Glomerular endothelial cell (primary cell): Measurements from ENCODE around the gene ADAM23. TPM values are rescaled to one million over a fixed set of nuclear protein-coding genes. Genes with fewer than 3 reads are reported as not detected.

Experiments
- DNase-seq: peaks from one replicate; pipeline ENCODE4 v3.0.0-alpha.2; 2011; ENCODE audit warnings: low read depth, low spot score; ENCODE audit errors: extremely low read depth
- total RNA-seq: library from RNA; depleted of rRNA; stranded (reverse); fragments of >200 nt; gene quantifications from 2 replicates; pipeline ENCODE4 v1.2.3, GENCODE V29; 2015

Gene ADAM23
- total RNA-seq, 1 donor from 2014 or later = 9.9 TPM

DNA sequence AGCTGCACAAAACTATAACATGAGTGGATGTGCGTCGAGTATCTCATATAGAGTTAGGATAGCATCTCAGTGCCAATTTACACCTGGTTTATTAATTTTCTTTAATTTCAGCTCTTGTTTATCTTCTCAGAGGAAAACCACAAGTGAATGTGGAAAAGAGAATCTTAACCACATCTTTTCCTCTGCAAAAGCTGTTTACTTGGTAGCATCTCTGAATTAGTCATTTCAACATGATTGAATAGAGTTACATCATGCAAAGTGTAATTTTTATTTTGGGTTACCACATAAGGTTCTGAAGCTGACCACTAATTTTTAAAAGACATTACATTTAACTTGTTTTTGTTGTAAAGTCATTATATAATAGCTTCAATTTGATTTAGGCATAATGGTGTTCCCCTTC lies 115.2 kb downstream of the ADAM23 start:
- DNase-seq = no peak

DNA sequence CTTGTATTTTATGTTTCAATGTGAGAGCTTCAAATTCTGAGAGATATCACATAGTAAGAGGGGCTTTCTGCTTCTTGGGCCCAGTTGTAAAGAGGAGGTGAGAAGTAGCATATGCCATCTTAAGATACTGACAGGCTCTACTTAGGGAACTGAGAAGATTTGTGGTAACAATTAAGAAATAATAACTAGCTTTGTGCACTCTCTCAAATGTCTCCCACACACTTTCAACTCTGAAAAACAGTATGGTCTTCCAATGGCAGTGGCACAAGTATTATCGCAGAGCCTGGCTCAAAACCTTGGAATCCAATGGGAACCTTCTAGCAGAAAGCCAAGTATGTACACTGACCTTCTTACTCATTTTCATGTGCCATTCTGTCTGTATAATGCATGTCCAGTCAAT lies 118.6 kb downstream of the ADAM23 start:
- DNase-seq = no peak

DNA sequence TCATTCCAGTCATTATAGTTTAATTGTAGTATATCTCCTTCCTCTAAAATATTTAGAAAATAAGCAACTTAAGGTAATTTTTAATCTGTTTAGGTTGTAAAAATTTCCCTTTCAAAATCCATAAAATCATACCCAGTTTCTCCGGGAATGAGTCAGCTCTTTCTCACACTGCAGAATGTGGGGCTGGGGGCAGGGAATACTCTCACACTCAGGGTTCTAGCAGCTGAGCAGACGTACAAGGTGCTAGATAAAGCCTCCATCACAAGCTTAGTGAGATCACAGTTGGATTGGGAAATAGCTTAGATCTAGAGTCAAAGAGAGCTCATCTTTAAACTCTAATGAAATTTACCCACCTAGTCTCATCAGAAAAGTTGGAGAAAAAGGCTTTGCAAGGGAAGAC lies 119.0 kb downstream of the ADAM23 start:
- no peak for DNase-seq

DNA sequence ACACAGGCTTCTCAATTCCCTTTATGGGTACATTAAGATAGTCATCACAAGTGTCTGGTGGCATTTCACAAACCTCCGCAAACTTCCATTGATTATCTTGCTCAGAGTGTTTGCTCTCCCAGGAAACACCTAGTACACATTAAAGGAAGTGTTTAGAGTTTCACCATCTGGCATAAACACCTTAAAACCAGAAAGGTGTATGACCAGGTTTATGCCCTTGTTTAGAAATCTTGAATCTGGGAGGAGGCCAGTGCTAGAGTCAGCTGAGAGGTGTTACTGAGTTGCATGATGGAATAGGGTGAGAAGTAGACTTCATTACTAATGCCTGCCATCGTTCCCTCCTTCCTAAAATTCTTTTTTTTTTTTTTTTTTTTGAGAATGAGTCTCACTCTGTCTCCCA lies 120.0 kb downstream of the ADAM23 start:
- no peak for DNase-seq

DNA sequence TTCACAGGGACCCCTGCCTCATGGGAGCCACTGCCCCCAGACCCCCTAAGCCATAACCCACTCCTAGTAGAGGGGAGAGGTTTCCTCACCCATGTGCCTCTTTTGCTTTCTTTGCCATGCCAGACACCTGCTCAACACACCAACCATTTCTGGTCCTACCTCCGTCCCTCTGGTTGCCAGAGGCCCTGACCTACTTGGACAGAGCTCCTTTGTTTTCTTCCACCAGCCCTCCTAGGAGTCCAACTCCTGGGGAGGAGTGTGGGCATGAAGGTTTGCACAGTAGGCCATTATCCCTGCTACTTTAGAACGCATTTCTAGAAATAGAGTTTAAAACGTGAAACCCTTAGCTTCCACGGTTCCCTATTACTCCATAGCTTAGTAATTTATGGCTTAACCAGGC lies 122.3 kb downstream of the ADAM23 start:
- DNase-seq = no peak

DNA sequence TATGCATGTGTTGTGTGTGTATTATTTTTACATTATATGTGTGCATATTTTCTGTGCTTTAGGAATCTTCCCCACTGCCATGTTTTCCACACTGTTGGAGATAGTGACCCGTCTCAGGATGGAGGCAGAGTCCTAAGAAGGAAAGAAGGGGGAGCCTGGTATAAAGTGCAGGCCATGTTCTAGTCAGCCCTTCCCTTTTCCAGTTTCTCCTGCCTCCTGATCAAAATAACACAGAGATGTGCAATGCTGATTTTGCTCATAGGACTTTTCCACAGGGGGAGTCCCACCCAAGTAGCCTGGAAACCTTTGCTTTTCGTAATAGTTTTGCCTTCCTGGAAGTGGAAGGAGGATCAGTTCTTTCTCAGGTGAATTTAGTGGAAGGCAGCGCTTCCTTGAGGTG lies 126.1 kb downstream of the ADAM23 start:
- DNase-seq = no peak

DNA sequence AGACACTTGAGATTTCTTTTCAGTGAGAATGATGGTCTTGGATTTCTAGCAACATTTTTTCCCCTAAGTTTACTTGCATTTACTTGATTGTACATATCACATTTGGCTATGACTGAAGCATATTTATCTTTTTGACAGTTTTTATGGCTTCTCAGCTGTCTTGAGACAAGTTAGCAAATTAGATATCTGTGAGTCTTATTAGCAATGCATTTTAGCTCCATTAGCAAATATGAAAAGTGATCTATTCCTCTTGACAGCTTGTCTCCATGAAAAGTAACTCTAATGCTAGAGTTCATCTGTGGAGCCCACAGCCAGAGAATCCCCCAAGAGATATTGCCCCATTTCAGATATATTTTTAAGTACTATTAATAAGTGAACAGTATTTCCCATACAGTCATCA lies 126.9 kb downstream of the ADAM23 start:
- DNase-seq = no peak

DNA sequence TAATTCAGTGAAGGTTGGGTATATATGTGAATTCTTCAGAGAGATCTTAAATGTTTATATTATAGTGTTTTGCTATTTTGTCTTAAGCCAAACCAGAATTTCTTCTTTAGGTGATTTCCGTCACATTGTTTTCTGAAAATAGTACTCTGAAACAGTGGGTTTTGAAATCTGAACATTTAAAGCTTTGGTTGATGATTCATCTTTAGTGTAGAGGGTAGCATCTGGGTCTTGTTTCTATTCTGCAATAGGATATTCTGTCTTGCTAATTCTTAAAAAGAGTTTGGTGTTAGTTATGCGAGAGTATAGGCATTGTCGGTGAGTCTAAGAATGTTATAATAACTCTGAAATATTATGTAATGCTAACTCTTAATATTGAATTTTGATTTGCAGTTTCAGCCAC lies 129.4 kb downstream of the ADAM23 start:
- DNase-seq = no peak

DNA sequence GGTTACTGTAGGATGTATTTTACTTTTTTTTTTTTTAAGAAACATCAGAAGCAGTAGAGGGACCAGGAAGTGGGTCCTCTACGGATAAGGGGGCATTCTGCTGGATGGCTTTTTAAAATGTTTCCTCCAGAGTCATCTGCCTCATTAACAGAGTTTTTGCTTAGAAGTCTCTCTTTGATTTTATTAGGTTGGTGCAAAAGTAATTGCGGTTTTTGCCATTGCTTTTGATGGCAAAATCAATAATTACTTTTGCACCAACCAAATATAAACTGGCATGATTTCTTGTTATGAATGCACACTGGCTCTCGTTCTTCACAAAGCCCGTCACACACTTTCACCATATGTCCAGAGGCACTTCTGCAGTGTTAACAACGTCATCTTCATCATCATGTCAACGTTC lies 130.5 kb downstream of the ADAM23 start:
- DNase-seq = no peak

DNA sequence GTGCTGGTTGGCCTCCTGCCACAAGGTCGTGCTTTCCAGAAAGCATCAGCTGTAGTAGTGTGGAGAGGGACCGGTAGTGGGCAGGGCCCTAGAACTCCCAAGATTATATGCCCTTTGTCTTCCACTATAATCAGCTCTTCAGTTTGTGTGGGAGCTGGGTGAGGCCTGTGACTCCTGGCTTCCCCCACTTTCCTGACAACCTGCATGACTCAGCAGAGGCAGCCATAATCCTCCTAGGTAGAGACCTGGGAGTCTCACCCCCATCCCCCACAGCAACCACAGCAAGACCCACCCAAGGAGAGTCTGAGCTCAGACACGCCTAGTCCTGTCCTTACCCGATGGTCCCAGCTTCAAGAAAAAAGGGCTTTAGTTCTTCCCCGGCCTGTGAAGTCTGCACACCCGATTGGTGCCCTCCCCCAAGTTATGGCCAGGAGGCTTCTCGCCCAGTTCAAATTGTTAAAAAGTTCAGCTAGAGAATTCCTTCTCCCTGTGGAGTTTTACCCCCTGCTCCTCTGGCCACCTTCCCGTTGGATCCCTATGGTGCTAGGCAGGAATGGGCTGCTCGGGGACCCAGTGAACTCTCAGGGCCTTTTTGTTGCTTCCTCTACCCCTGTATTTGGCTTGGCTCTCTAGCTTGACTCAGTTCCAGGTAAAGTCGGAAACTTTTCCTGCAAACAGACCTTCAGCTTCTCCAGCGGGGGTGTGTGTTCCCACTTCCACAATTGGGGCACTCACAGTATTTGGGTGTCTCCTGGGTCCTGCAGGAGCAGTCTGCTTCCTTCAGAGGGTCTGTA lies 141.2 kb downstream of the ADAM23 start:
- no peak for DNase-seq

DNA sequence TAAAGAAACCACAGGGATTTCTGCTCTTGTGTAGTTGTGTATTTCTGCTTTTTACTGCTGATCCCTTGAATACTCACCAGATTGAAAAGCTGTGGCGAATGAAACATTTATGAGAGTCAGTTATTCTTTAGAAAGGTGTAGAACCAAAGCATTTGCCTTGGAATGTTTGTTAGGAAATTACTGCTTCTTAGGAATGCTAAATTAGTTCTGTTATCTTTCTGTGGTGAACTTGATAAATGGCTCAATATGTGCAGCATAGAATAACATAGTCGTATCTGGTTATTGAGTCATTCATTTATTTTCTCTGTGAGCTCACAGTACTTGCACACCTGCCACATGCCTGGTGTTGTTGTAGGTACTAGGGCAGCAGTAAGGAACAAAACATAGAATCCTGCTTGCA lies 142.0 kb downstream of the ADAM23 start:
- no peak for DNase-seq

DNA sequence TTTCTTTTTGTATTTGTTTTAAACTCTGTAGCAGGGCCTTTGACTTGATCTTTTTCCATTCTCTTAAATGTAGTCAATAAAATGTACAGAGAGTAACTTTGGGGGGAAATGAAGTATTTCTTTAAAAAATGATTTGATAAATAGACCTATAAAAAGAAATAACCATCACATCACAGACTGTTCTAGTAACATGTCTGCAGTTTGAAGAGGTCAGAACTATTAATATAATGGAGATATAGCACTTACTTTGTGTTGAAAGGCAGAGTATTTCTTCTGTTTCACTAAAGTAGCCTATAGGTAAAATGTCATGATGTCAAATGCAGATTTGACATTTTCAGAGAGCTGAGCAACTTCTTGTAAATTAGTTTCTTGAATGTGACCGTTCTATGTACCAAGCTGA lies 143.3 kb downstream of the ADAM23 start:
- DNase-seq = no peak

DNA sequence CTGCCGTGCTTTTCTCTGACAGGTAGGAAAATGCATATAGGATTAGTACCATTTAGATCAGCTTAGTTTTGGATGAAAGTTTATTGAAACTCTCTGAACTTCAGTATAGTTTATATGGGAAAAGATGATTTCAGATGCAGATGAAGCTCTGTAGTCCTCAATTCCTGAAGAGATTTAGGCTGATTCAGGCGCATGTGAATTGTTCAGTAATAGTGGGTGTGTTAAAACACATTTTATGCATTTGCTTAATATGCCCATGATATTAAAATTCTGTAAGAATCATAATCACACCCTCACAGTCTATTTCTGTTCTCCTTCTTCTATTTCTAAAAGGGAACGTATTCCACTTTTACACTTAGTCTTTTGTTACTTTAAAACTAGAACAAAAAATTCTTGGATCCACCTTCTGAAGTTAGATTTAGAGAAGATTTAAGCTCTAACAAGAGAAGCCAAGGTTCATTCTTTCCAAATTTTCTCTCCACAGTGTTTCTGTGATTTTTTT lies 154.4 kb downstream of the ADAM23 start:
- DNase-seq = no peak

DNA sequence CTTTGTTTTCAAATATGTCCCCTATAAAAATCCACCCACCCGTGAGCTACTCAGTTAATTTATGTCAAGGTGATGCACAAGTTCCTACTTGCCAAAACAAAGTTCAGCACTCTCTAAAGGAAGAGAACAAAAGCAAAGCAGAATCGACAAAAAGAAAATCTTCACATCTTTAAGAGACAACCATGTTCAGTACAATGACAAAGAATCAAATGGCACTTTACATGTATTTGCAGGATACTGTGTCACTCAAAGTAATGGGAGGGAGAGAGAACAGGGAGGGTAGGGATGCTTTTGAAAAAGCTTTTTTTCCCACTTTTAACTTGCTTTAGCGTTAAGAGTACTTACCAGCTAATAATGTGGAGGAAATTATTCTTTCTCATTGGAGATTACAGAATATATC lies 159.9 kb downstream of the ADAM23 start:
- no peak for DNase-seq

DNA sequence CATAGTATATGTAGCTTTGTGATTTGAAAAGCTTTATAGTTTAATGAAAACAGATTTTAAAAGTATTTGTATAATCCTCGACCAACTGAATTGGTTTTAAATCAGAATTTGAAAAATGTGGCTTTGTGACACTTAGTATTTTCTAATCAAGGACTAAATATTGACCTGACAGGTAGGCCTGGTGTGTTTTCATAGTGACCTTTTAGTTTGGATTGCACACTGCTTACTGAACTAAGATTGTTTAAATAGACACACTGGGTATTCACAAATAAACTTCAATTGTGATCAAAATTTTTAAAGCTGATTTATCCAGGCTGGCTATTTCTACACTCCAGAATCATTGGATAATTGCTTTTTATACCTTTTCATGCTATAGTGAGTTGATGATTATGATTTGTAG lies 167.1 kb downstream of the ADAM23 start:
- no peak for DNase-seq

DNA sequence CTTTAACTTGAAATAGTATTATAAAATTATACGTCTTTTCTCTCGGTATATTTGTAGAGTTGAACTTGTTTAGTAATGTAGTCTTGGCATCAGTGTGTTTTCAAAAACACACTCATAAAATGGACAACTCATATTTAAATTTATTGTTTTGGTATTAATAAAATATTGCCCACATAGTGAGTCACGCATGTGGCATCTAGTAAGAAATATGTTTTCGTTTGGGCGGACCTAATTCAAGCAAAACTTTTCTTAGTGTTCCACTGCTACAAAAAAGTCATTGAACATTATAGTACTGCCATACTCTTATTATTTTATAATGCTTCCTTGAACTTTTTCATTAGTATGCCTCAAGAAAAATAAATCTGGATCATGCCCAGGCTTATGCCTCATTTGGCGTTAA lies 167.9 kb downstream of the ADAM23 start:
- DNase-seq = no peak

DNA sequence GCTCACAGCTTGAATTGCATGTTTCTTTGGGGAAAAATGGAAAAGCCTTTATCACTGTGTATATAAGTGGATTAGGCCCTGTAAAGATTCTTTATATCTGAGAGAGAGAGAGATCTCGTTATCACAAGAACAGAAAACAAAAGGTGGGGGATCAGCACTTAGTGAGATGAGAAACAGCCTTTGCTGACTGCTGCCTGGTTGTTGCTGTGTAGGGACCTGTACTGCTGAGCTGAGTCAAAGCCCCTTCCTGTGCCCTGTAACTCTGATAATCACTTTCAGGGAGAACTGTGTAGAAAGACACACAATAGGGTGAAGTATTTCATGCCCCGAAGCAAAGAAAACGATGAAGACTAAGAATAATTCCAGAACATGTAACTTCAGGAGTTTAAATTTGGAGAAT lies 168.4 kb downstream of the ADAM23 start:
- no peak for DNase-seq

DNA sequence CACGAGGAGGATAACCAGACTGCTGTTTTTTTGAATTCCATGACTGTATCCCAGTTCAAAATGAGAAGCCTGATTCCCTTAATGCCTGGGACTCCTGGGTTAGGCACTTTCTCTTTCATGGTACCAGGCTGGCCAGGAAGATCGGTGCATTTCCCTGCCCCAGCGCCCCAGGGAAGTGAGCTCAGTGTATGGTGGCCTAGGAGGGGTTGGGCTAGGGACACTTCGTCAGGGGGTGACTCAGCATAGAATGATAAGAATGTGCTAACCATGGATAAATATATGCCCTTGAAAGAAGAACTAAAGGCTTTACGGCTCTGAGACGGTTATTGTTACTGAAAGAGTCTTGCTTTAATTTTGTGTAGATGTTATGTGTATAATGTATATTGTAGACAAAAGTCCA lies 171.5 kb downstream of the ADAM23 start:
- DNase-seq = no peak

DNA sequence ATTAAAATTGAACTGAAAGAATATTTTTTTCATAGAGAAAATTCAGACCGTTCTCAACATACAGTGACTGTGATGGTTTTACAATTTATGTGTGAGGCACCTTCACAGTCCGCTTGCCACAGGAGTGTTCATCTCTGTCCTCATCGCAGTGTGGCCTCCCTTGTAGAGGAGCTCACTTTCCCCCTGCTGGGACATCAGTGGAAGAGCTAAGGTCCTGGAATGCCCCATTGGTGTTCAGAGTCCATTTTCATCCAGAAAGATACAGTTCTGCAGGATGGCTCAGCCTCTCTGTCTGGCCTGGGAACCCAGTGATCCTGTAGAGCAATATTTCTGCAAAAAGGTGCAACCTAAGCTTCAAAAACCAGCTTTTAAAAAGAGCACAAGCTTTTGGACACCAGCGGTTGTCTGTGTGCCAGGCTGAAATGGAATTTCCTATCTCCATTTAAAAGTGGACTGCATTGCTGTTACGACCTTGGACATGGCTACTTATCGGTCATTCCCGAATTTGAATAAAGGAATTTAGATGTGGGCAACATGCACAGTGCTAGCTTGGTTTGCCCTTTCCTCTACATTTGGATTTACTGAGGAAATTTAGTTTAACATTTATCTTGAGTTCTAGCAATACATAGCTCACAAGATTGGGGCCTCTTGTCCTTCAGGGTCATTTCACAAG lies 172.2 kb downstream of the ADAM23 start:
- no peak for DNase-seq

DNA sequence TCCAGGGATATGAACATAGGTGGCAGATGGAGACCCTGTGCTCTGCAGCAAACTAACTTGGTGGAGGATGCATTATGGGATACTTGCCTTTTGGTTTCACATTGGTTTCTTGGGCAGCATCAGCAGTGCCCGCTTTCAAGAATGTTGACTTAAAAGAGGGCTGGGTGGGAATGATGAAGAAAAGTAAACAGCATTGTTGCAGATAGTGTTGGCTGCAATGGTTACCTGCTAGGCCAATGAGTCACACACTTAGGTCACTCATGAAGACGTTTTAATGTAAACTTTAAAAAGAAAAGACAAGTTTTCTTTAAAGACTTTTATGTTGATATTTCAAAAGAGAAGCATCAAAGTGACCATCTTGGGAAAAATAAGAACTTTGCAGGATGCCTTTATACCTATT lies 172.8 kb downstream of the ADAM23 start:
- no peak for DNase-seq

DNA sequence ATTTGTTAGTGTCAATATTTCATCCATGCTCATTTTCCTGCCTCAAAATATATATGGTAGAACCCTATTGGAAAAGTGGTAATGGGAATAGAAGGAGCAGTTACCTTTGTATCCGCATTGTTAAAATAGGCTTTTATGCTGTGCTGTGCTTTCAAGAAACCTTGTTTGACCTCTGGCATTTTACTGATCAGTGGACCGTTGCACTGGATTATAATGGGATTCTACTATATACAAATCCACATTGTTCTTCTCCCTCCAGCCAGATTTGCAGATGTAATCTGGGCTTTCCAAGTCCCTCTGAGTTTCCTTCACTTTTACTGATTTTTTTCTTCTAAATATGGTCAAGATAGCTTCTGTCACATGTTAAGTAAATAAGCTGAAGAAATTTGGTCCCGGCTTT lies 175.7 kb downstream of the ADAM23 start:
- no peak for DNase-seq

DNA sequence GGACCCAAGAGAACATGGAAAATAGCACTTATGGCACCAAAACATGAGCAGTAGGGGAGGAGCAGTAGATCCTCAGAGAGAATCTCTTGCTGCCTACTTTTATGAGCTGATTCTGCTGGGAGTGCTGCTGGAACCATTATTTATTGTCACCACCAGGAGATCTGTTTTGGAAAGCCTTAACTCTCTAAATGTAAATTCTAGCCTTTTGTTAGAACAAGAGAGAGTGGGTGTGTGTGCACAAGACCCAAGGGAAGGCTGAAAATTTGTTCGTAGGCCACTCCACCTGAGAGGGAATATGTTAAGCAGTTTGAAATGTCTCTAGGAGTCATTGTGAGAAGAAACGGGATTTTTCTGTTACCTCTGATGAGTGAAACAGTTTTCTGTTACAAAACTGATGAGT lies 182.8 kb downstream of the ADAM23 start:
- no peak for DNase-seq
